Measurements from ENCODE around the gene FBRSL1.

DNA sequence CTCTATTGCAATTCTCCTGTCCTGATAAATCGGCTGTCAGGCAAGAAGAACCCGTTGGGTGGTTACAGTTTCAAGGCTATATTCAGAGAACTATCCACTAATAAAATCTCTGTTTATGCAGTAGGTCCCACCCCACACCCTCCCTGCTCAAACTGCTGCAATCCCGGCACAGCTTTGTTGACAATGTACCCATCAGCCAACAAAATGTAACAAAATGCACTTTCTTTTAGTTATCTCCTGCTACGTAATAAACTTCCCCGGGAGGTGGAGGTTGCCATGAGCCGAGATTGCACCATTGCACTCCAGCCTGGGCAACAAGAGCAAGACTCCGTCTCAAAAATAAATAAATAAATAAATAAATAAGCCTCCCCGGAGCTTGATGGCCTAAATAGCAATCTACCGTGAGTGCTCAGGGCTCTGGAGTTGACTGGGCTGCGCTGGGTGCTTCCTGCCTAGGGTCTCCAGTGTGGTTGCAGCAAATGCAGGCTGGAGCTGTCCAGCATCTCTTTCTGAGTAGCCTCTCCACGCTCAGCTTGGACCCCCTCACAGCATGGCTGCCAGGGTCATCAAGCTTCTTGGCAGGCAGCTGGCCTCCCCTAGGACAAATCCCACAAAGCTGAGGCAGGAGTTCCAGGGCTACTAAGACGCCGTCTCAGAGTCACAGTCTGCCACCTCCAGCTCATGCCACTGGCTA, 43.2 kb upstream of the FBRSL1 start:
- TF ChIP-seq, protein P1, sequence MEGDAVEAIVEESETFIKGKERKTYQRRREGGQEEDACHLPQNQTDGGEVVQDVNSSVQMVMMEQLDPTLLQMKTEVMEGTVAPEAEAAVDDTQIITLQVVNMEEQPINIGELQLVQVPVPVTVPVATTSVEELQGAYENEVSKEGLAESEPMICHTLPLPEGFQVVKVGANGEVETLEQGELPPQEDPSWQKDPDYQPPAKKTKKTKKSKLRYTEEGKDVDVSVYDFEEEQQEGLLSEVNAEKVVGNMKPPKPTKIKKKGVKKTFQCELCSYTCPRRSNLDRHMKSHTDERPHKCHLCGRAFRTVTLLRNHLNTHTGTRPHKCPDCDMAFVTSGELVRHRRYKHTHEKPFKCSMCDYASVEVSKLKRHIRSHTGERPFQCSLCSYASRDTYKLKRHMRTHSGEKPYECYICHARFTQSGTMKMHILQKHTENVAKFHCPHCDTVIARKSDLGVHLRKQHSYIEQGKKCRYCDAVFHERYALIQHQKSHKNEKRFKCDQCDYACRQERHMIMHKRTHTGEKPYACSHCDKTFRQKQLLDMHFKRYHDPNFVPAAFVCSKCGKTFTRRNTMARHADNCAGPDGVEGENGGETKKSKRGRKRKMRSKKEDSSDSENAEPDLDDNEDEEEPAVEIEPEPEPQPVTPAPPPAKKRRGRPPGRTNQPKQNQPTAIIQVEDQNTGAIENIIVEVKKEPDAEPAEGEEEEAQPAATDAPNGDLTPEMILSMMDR (IDR thresholded peaks at IDR 0.05 in 2 of 3, conservative IDR thresholded peaks at IDR 0.05 in 1 of 3; ENCODE audit: borderline replicate concordance in 1 of 3, insufficient read depth in 1 of 3, low read depth in 2 of 3, low read length in 2 of 3): no peak
- TF ChIP-seq JUND (IDR thresholded peaks at IDR 0.05): no peak
- no peak for TF ChIP-seq CEBPB (IDR thresholded peaks at IDR 0.05; ENCODE audit: low read depth)
